ENCODE measurements around the gene DHRS3.
A peak's percentile ranks its signal among the peaks of the same experiment; 100 is the strongest.

The DHRS3 gene

DNA sequence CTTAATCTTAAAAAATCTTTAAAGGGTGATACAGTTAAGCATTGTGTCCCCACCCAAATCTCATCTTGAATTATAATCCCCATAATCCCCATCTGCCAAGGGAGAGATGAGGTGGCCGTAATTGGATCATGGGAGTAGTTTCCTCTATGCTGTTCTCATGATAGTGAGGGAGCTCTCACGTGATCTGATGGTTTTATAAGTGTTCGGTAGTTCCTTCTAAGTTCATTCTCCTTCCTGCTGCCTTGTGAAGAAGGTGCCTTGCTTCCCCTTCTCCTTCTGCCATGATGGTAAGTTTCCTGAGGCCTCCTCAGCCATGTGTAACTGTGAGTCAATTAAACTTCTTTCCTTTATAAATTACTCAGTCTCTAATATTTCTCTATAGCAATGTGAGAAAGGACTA, 10.7 kb downstream of the DHRS3 start:
- in situ Hi-C loops (cut with HindIII; ENCODE audit: low sequenced_read_pairs): no loop called here
- DNase-seq (ENCODE audit: low read depth): no peak
- TF ChIP-seq, protein P1, sequence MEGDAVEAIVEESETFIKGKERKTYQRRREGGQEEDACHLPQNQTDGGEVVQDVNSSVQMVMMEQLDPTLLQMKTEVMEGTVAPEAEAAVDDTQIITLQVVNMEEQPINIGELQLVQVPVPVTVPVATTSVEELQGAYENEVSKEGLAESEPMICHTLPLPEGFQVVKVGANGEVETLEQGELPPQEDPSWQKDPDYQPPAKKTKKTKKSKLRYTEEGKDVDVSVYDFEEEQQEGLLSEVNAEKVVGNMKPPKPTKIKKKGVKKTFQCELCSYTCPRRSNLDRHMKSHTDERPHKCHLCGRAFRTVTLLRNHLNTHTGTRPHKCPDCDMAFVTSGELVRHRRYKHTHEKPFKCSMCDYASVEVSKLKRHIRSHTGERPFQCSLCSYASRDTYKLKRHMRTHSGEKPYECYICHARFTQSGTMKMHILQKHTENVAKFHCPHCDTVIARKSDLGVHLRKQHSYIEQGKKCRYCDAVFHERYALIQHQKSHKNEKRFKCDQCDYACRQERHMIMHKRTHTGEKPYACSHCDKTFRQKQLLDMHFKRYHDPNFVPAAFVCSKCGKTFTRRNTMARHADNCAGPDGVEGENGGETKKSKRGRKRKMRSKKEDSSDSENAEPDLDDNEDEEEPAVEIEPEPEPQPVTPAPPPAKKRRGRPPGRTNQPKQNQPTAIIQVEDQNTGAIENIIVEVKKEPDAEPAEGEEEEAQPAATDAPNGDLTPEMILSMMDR (IDR thresholded peaks at IDR 0.05; ENCODE audit: low read depth, low read length, missing control alignments): no peak
- H3K4me3 ChIP-seq (ENCODE audit: low read depth, low read length): no peak overlapping the region

DNA sequence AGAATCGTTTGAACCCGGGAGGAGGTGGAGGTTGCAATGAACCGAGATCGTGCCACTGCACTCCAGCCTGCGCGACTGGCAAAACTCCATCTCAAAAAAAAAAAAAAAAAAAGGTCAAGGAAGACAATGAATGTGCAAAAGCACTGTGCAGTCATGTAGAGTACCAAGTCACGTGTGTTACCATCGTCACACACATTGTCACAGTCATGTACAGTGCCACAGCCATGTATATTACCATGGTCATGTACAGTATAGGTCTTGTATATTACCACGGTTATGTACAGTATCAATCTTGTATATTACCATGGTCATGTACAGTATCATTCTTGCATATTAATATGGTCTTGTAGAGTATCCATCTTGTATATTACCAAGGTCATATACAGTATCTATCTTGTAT, 13.0 kb downstream of the DHRS3 start:
- no peak for DNase-seq (ENCODE audit: low read depth)
- in situ Hi-C loops (cut with HindIII; ENCODE audit: low sequenced_read_pairs): no loop called here
- TF ChIP-seq, protein P1 (IDR thresholded peaks at IDR 0.05; ENCODE audit: low read depth, low read length, missing control alignments): no peak
- no peak overlapping the region for H3K4me3 ChIP-seq (ENCODE audit: low read depth, low read length)

DNA sequence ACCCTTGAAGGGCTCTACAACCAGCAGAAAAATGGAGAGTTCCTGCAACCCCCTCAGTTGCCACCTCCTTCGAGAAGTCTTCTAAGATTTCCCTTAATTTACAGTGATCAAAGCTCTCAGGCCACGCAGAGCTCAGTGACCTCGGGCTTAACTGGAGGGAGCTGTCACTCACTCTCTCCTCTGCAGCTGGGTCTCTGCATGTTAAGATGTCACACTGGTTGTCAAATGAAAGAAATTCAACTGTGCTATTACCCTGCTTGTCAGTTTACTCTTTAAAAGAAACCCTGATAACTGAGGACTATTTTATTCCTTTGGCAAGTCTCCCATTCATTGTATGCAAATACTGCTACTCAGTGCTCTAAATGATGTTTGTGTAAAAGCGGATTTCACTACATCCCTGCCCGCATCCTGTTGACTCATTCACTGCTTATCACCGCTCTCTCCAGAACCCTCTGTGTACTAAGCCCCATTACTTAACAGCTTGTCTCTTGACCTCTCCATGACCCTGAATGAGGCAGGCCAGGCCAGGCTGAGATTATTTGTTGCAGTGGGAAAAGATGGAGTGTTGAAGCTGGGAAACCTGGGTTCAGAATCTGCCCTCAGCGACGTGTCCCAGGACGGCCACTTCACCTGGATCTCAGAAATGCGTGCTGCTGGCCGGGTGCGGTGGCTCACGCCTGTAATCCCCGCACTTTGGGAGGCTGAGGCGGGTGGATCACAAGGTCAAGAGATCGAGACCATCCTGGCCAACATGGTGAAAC, 13.7 kb downstream of the DHRS3 start:
- in situ Hi-C loops (cut with HindIII; ENCODE audit: low sequenced_read_pairs): no loop called here
- no peak overlapping the region for H3K4me3 ChIP-seq (ENCODE audit: low read depth, low read length)
- TF ChIP-seq, protein P1 (IDR thresholded peaks at IDR 0.05; ENCODE audit: low read depth, low read length, missing control alignments): no peak
- DNase-seq (ENCODE audit: low read depth): peak; percentile 87

DNA sequence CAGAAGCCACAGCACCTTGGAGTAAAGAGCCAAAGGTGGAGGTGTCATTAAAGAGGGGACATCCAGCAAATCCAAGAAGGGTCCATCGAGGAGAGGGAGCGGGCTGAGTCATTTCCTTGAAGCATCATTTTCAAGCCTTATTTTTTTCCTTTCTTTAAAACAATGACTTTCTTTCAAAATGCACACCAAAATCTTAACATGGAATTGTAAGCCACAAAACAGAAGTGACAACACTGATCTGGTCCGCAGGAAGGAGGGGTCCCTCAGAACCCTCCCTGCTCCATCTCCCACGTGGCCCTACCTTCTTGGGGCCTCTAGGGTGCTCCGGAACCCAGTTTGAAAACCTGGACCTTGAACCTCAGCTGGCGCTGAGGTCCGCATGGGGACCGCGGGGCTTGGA, 14.8 kb downstream of the DHRS3 start:
- DNase-seq (ENCODE audit: low read depth): no peak
- TF ChIP-seq, protein P1 (IDR thresholded peaks at IDR 0.05; ENCODE audit: low read depth, low read length, missing control alignments): no peak
- in situ Hi-C loops (cut with HindIII; ENCODE audit: low sequenced_read_pairs): no loop called here
- no peak overlapping the region for H3K4me3 ChIP-seq (ENCODE audit: low read depth, low read length)

DNA sequence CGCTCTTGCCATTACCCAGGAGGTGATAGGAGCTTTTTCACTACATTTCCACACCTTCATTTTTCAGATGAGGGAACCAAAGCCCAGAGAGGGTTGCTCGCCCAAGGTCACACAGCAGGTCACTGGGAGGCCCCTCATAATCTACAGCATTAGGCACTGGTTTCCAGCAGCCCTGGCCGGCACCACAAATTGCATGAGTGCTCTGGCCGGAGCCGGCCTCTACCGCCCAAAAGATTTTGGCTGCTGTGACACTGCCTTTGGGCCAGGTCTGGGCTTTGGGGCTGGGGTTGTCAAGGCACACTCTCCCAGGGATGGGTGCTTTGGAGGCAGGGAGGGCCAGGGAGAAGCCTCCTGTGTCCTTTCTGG, 15.4 kb downstream of the DHRS3 start:
- TF ChIP-seq, protein P1 (IDR thresholded peaks at IDR 0.05; ENCODE audit: low read depth, low read length, missing control alignments): no peak
- in situ Hi-C loops (cut with HindIII; ENCODE audit: low sequenced_read_pairs): no loop called here
- H3K4me3 ChIP-seq (ENCODE audit: low read depth, low read length): no peak overlapping the region
- no peak for DNase-seq (ENCODE audit: low read depth)

DNA sequence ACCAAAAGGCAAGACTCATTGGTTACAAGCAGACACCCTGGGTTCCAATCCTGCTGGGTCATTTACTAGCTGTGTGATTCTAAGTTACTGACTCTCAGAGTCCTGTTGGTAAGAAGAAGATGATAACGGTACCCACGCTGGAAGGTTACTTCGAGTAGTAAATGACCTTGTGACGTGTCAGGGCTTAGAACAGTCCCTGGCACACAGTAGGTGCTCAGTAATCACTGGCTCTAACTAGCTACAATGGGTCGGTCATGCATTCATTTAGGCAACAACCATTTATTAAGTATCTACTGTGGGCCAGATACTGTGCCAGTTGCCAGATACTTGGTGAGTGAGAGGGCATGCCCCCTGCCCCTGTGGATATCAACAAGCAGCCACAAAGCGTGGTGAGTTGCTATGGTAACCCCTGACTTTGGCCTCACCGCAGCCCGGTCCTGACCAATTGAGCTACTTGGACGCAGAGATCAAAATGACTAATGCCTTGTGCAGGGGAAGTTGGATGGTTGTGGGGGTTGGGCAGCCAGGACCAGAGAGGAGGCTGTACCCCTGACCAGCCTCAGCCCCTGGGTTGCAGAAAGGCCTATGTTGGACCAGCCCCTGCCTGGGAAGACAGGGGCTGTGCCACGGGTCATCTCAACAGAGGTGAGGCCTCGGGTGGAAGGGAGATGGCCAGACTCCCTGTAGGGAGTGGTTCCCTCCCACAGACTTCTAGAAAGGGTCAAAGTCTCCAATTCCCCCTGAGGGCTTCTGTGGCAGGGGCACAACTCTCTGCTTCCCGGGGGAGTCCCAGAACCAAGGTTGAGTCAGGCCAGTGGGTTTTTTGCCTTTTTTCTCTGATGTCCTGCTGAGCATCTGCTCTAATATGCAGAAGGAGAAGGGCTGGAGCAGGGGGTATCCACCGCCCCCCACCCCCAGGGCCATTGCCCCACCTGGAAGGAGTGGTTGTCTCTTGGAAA, 16.0 kb downstream of the DHRS3 start:
- TF ChIP-seq, protein P1 (IDR thresholded peaks at IDR 0.05; ENCODE audit: low read depth, low read length, missing control alignments): no peak
- no peak overlapping the region for H3K4me3 ChIP-seq (ENCODE audit: low read depth, low read length)
- in situ Hi-C loops (cut with HindIII; ENCODE audit: low sequenced_read_pairs): no loop called here
- DNase-seq (ENCODE audit: low read depth): peak; percentile 70

All from astrocyte of the cerebellum (primary cell).